Fibroblast of lung (primary cell): ENCODE results near the gene PAK2. TPM values are rescaled to one million over a fixed set of nuclear protein-coding genes. Genes with fewer than 3 reads are reported as not detected.

Source experiments
- DNase-seq, 2 donors: peaks; one replicate each; pipeline versions ENCODE4 v3.0.0 to v3.0.0-alpha.2; 2010; ENCODE audit warnings: low read depth in 2 of 2
- H2AFZ ChIP-seq: 2 replicates; pipeline ENCODE4 v1.5.1; 2012; ENCODE audit warnings: low read length, control low read depth, inconsistent platforms
- H3K27ac ChIP-seq: 2 replicates; pipeline ENCODE4 v1.5.1; 2011; ENCODE audit warnings: low read length, control low read depth; ENCODE audit not compliant: insufficient read depth
- H3K27me3 ChIP-seq: 2 replicates; pipeline ENCODE4 v1.5.1; 2011; ENCODE audit warnings: mild to moderate bottlenecking, low read length; ENCODE audit not compliant: control insufficient read depth, insufficient read depth
- H3K36me3 ChIP-seq: 2 replicates; pipeline ENCODE4 v1.5.1; 2011; ENCODE audit warnings: low read length; ENCODE audit not compliant: control insufficient read depth, insufficient read depth
- H3K4me1 ChIP-seq: 2 replicates; pipeline ENCODE4 v1.5.1; 2011; ENCODE audit warnings: low read length; ENCODE audit not compliant: control insufficient read depth, insufficient read depth; ENCODE audit errors: extremely low read depth
- H3K4me2 ChIP-seq: 2 replicates; pipeline ENCODE4 v1.5.1; 2011; ENCODE audit warnings: low read length, control low read depth; ENCODE audit not compliant: insufficient read depth; ENCODE audit errors: extremely low read depth
- H3K4me3 ChIP-seq, 4 experiments: fragments of 200-600 bp in 1 of 4; sonication (generic) in 1 of 4; replicated peaks in 1 of 4; 2 replicates each; pipeline ENCODE4 v1.5.1; 2011 to 2016; ENCODE audit warnings: low read length in 4 of 4, low read depth in 3 of 4, mild to moderate bottlenecking in 3 of 4, control low read depth in 2 of 4, inconsistent platforms in 1 of 4, mixed read lengths in 1 of 4; ENCODE audit not compliant: insufficient read depth in 1 of 4; ENCODE audit errors: control extremely low read depth in 1 of 4
- H3K79me2 ChIP-seq: 2 replicates; pipeline ENCODE4 v1.5.1; 2012; ENCODE audit warnings: mild to moderate bottlenecking, low read length, inconsistent platforms; ENCODE audit not compliant: control insufficient read depth, insufficient read depth
- H3K9ac ChIP-seq: 2 replicates; pipeline ENCODE4 v1.5.1; 2011; ENCODE audit warnings: mild to moderate bottlenecking, low read length, control low read depth; ENCODE audit not compliant: insufficient read depth
- H3K9me3 ChIP-seq: 2 replicates; pipeline ENCODE4 v1.5.1; 2012; ENCODE audit warnings: low read depth, low read length; ENCODE audit not compliant: control insufficient read depth, insufficient read depth
- H4K20me1 ChIP-seq: 2 replicates; pipeline ENCODE4 v1.5.1; 2011; ENCODE audit warnings: low read length; ENCODE audit not compliant: control insufficient read depth, insufficient read depth; ENCODE audit errors: extremely low read depth
- CTCF ChIP-seq, 2 donors: IDR thresholded peaks in 1 of 2; conservative IDR thresholded peaks in 1 of 2; 1 replicate in 1 of 2; 2 replicates in 1 of 2; pipeline ENCODE4 v1.5.1; 2011 to 2012; ENCODE audit warnings: low read length in 2 of 2, control low read depth in 1 of 2, inconsistent platforms in 1 of 2, low read depth in 1 of 2, mild to moderate bottlenecking in 1 of 2
- EZH2 ChIP-seq: IDR thresholded peaks from 2 replicates; pipeline ENCODE4 v1.5.1; 2012; ENCODE audit warnings: low read length, control low read depth, mild to moderate bottlenecking; ENCODE audit errors: missing control alignments
- polyA plus RNA-seq, 2 donors: library from polyadenylated mRNA; depleted of rRNA in 1 of 2; stranded (reverse) in 1 of 2; unstranded in 1 of 2; fragments of >200 nt; gene quantifications; 2 replicates each; pipeline ENCODE4 v1.2.1, GENCODE V29; 2011 to 2012; ENCODE audit warnings: missing spikeins in 1 of 2
- total RNA-seq: library from RNA; depleted of rRNA; stranded (reverse); fragments of >200 nt; gene quantifications from 2 replicates; pipeline ENCODE4 v1.2.1, GENCODE V29; 2014

PAK2 gene
- total and polyA plus RNA-seq, 2 donors (not counting 1 experiment from before 2014, with no cell fraction given): 37.5 to 40.7 TPM

DNA sequence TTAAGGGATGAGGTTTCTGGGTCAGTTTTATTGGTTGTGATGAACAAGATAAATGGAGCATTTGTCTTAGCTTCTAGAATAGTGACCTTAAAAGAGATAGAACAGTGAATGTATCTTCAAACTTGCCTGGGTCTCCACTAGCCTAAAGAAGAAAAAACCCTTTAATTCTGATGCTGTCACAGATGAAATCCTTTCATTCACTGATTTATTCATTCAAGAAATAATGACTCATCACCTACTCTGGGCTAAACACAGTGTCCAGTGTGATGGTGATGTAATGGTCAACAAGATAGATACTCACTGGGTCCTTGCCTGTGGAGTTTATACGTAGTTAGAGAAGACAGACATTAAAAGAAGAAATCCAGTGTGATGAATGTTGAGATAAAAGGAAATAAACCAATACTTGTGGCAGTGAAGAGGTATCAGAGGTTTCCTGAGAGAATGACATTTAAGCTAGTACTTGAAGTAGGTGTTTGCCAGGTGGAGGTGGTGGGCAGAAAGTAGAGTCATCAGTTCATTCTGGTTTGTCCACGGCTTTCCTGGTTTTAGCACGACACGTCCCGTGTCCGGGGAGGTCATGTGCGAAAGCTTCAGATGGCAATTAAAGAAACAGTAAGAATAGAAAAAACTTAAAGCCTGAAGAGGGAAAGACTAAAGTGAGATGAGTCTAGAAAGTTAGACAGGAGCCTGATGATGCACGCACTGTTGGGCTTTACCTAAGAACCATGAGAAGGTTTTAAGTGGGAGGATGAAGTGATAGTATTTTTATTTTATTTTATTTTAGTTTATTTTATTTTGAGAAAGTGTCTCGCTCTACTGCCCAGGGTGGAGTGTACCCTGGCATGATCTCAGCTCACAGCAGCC, 18.5 kb downstream of the PAK2 start:
- Histone ChIP-seq H3K4me3 (no peak overlapping the region), H4K20me1 (no peaks in the 10 kb centered on the region), H3K4me1 (no peaks in the 10 kb centered on the region), H3K4me2 (no peak overlapping the region), H3K9ac (no peak overlapping the region), H3K27ac (no peak overlapping the region), H3K79me2 (peaks cover 59% of the 10 kb centered on the region), H3K36me3 (peaks cover 3% of the 10 kb centered on the region), H3K27me3 (no peaks in the 10 kb centered on the region), H2AFZ (no peak overlapping the region), H3K9me3 (no peaks in the 10 kb centered on the region)
- peak; percentile 76 to 84 for DNase-seq
- TF ChIP-seq CTCF (conservative IDR thresholded peaks at IDR 0.05 in 1 of 2, IDR thresholded peaks at IDR 0.05 in 1 of 2; ENCODE audit: low read depth in 1 of 2, low read length in 2 of 2): no peak

GRCh38 chr3:196763179-196763578, 23.5 kb downstream of the PAK2 start:
- Histone ChIP-seq H4K20me1 (no peaks in the 10 kb centered on the region), H3K9ac (no peak overlapping the region), H3K4me3 (no peak overlapping the region), H2AFZ (no peak overlapping the region), H3K4me1 (no peaks in the 10 kb centered on the region), H3K4me2 (no peak overlapping the region), H3K79me2 (peaks cover 41% of the 10 kb centered on the region), H3K27ac (no peak overlapping the region), H3K27me3 (no peaks in the 10 kb centered on the region), H3K9me3 (no peaks in the 10 kb centered on the region), H3K36me3 (no peaks in the 10 kb centered on the region)
- no peak for TF ChIP-seq EZH2
- TF ChIP-seq CTCF (conservative IDR thresholded peaks at IDR 0.05 in 1 of 2, IDR thresholded peaks at IDR 0.05 in 1 of 2; ENCODE audit: low read depth in 1 of 2, low read length in 2 of 2): no peak
- no peak for DNase-seq

- Histone ChIP-seq H3K9ac (no peak overlapping the region), H3K4me1 (no peaks in the 10 kb centered on the region), H3K27ac (no peak overlapping the region), H3K4me3 (no peak overlapping the region), H3K79me2 (peaks cover 29% of the 10 kb centered on the region), H3K27me3 (no peaks in the 10 kb centered on the region), H3K9me3 (no peaks in the 10 kb centered on the region), H3K36me3 (no peaks in the 10 kb centered on the region), H3K4me2 (no peak overlapping the region), H2AFZ (no peak overlapping the region), H4K20me1 (no peaks in the 10 kb centered on the region)
- TF ChIP-seq CTCF (conservative IDR thresholded peaks at IDR 0.05 in 1 of 2, IDR thresholded peaks at IDR 0.05 in 1 of 2; ENCODE audit: low read depth in 1 of 2, low read length in 2 of 2): no peak
- TF ChIP-seq EZH2: no peak
- no peak for DNase-seq
Measured at GRCh38 chr3:196765454-196765853, 25.8 kb downstream of the PAK2 start.
